Measurements from ENCODE around the gene PTPRG.

The PTPRG gene

GRCh38 chr3:62261736-62262135 is 700.4 kb downstream of the PTPRG start:
- ChIA-PET POLR2A (ENCODE audit: low non-redundant PET) (no interaction called here), CTCF (no interaction called here)
- no peak overlapping the region for H3K27ac ChIP-seq
- DNase-seq (ENCODE audit: low spot score): no peak
- TF ChIP-seq CTCF (conservative IDR thresholded peaks at IDR 0.05; ENCODE audit: low read depth): no peak

- POLR2A ChIA-PET (ENCODE audit: low non-redundant PET): interaction anchor here (0.7 kb wide), 1 partner anchor 27 kb away, joined by 5 read pairs; no protein-coding TSS in a partner anchor
- no peak for TF ChIP-seq CTCF (conservative IDR thresholded peaks at IDR 0.05; ENCODE audit: low read depth)
- H3K27ac ChIP-seq: no peak overlapping the region
- DNase-seq (ENCODE audit: low spot score): no peak
- CTCF ChIA-PET: no interaction called here
Measured at GRCh38 chr3:62265528-62265927, 704.2 kb downstream of the PTPRG start.

GRCh38 chr3:62266668-62267283 is 705.4 kb downstream of the PTPRG start:
- no peak overlapping the region for H3K27ac ChIP-seq
- ChIA-PET CTCF (interaction anchor here (0.6 kb wide), 1 partner anchor 604 kb away, joined by 3 read pairs; no protein-coding TSS in a partner anchor), POLR2A (ENCODE audit: low non-redundant PET) (no interaction called here)
- no peak for TF ChIP-seq CTCF (conservative IDR thresholded peaks at IDR 0.05; ENCODE audit: low read depth)
- no peak for DNase-seq (ENCODE audit: low spot score)

- no peak for TF ChIP-seq CTCF (conservative IDR thresholded peaks at IDR 0.05; ENCODE audit: low read depth)
- CTCF ChIA-PET: interaction anchor here (0.6 kb wide), 1 partner anchor 47 kb away, joined by 3 read pairs; no protein-coding TSS in a partner anchor
- H3K27ac ChIP-seq: no peak overlapping the region
- DNase-seq (ENCODE audit: low spot score): no peak
- POLR2A ChIA-PET (ENCODE audit: low non-redundant PET): no interaction called here
Measured at GRCh38 chr3:62276658-62277180, 715.3 kb downstream of the PTPRG start.

- no peak for TF ChIP-seq CTCF (conservative IDR thresholded peaks at IDR 0.05; ENCODE audit: low read depth)
- no peak for DNase-seq (ENCODE audit: low spot score)
- no peak overlapping the region for H3K27ac ChIP-seq
- POLR2A ChIA-PET (ENCODE audit: low non-redundant PET): no interaction called here
- CTCF ChIA-PET: interaction anchor here (0.6 kb wide), 1 partner anchor 47 kb away, joined by 3 read pairs; no protein-coding TSS in a partner anchor
Measured at GRCh38 chr3:62277450-62277849, 716.1 kb downstream of the PTPRG start.

GRCh38 chr3:62277986-62278385 is 716.6 kb downstream of the PTPRG start:
- POLR2A ChIA-PET (ENCODE audit: low non-redundant PET): no interaction called here
- no peak for TF ChIP-seq CTCF (conservative IDR thresholded peaks at IDR 0.05; ENCODE audit: low read depth)
- no peak overlapping the region for H3K27ac ChIP-seq
- DNase-seq (ENCODE audit: low spot score): no peak
- CTCF ChIA-PET: no interaction called here

All from RWPE1 (cell line).